Subcutaneous adipose tissue (tissue), 4 donors: ENCODE results near the gene NIN. TPM values are rescaled to one million over a fixed set of nuclear protein-coding genes. Genes with fewer than 3 reads are reported as not detected.

ENCODE experiments used
- CTCF ChIP-seq: fragments of 450-650 bp; IDR thresholded peaks from one replicate; pipeline ENCODE4 v1.5.1; 2016; ENCODE audit warnings: low read depth, mild to moderate bottlenecking, control low read depth, antibody characterized with exemption, moderate library complexity
- total RNA-seq, 4 donors: library from RNA; depleted of rRNA; stranded (reverse); fragments of >200 nt; gene quantifications; one replicate each; pipeline ENCODE4 v1.1.0, GENCODE V29; 2016

The NIN gene
- total RNA-seq, 4 donors from 2014 or later = 33.2 to 44.0 (median 40.6) TPM

DNA sequence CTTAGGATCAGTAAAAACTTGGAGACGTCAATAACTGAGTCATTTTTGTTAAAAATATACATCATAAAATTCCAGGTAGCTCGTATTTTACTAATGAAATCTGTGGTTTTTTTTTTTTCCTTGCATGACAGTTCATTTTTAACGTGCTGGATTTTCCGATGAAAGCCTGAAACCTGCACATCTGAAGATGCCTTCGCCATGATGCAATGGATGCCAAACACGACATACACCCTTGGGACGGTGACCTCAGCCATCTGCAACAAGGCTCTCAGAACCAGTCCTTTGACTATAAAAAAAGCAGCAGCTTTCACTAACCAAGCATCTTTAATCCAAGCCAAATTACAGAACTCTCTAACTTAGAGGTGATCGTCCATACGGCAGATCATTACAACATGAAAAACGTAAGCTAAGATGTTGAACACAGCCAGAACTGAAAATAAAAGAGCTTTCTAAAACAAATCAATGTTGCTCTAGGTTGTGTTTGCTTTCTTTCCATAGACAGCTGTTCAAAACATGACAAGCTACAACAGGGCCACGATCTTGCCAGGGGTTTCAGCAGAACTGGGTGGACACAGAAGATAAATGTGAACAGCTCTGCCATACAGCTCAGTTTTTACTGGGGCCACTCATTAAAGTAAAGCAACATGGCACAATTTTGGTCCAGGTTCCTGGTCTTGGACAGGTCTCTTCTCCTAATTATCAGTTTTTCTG is 7.8 kb downstream of the NIN start:
- no peak for TF ChIP-seq CTCF

DNA sequence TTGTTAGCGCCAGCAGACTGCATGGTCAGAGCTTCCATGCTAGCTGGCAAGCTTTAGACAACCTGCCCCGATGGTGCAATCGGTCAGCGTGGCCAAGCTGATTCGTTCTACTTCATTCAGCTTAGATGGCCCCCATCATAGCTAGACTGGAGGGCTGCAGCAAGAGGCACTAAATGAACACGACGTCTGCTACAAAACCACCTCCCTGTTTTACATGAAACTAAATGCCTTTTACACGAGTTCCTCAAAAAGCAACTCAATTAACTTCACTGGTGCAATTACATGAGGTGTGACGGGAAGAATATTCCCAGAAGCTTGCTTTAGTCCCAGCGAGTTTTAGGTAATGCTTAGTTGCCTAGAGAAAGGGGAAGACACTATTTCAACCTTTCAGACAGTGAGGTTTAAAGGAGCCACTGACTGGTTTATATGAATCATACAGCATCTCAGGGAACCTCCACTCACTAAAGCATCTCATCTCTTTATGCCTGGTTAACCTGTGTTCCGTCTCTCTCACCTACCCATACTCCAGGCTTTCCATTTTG is 8.4 kb downstream of the NIN start:
- TF ChIP-seq CTCF = no peak

DNA sequence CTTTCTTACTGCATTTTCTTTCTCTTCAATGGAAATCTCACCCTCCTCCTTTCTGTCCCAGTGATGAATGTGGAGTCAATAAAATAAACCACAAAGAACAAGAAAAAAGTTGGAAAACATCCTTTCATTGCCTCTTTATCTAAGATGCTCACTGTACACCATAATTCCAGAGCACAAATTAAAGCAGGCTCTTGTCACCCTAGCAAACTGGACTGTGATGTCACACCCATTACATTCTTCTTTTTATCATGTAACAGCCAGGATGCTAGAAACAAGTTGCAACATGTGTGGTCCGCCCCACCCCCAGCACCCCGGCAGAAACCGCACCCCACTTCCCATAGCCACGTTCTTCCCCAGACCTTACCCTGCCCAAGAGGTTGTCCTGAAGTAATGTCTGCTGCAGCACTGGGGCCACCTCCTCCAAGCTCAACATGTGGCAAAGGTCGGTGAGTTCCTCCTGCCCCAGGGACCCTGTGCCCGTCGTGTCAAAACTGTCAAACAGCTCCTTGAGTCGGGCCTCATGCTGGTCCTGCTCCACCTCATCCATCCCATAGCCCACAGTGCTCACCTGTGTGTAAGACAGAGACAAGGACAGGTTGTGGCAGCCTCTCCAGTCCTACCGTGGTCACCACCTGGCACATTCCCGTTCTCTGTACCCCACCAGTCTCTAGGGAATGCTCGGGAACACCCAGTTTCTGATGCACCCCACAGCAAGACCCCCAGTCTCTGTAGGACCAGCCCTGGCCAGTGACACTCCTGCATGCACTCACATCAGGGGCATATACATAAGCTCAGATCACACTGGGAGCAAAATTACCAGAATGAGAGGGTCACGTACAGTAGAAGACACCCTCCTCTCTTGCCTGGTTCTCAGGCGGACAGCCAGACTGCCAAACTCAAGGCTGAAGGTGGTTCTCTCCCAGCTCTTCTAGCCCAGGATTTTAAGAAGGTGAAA is 9.2 kb downstream of the NIN start:
- no peak for TF ChIP-seq CTCF

DNA sequence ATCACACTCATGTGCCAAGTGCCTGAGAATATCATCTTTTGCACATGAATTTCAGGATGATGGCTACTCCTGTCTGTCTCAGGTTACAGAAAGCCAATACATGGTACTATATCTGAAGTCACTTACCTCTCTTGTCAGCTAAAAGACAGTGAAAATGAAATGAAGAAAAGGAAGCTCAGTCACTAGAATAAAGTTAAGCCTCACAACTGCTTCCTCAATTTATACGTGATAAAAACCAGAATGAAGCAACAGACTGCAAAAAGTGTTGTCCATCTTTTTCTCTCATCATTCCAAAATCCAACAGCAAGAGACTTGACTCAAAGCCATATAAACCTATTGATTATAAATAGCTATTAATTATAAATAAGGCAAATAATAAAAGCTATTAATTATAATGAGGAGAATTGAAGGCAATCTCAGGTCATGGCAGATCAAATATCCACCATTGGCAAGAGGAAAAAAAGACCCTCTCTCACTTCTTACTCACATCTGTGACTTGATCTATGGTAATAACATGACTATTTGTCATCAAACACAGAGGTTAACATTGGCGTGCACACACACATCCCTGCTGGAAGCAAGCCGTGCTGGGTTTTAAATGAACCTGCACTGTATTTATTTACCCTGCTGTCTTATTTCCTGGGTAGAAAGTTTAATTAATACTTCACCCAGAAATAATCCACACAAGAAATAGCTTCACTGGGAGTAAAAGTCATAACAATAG is 10.0 kb downstream of the NIN start:
- no peak for TF ChIP-seq CTCF

GRCh38 chr14:50816395-50817047 is 14.4 kb downstream of the NIN start:
- no peak for TF ChIP-seq CTCF

DNA sequence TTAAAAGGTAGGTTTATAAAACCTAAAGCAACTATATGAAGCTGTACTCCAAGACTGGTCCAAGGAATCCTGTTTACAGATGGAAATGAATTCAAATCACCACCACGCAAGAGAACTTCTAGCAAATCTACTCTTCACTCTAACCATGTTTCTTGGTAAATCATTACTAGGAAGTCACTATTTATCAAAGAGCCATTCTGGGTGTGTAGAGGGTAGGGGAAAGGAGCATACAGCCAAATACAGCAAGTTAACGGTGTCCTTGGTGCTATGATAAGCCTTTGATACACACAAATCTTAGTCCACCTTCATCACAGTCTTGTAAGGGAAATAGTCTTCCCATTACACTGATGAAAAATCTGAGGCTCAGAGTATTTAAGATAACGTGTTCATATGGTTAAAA is 16.8 kb downstream of the NIN start:
- no peak for TF ChIP-seq CTCF
